ENCODE results near the gene IFNL2. TPM values are rescaled to one million over a fixed set of nuclear protein-coding genes. Genes with fewer than 3 reads are reported as not detected.

Gene IFNL2
- total RNA-seq, 1 donor from 2014 or later, result not detected

DNA sequence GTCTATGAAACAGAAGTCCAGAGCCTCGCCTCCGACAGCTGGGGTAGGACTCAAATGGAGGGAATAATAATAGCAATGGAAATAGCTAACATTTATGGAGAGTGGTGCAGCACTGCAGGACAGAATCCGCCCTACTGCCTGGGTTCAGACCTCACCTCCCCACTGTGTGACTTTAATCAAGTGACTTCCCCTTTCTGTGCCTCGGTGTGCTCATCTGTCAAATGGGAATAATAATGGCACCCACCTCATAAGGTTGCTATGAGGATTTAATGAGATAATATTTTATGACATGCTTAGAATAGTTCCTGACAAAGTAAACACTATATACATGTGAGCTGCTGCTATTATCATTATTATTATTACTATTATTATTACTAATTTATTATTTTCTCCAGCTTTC, 49.3 kb downstream of the IFNL2 start:
- DNase-seq (ENCODE audit: low spot score), result no peak

- DNase-seq (ENCODE audit: low spot score), result no peak
Observed at GRCh38 chr19:39318071-39318470, 49.9 kb downstream of the IFNL2 start.

DNA sequence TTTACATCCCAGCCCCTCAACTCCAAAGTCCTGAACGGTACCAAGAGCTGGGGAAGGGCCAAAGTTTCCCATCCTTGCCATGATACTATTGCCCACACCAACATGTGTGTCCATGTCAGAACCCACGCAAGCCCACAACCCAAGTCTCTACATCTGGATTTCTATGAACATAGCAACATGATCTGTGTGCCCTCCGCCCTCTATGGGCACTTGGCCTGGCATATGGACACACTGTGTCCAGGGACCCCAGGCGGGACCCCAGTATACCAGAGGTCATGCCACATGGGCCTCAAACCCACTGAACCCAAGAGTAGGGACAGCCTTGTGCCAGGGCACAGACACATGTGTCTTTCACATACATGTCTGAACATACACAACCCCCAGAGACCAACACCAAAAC, 50.5 kb downstream of the IFNL2 start:
- no peak for DNase-seq (ENCODE audit: low spot score)

DNA sequence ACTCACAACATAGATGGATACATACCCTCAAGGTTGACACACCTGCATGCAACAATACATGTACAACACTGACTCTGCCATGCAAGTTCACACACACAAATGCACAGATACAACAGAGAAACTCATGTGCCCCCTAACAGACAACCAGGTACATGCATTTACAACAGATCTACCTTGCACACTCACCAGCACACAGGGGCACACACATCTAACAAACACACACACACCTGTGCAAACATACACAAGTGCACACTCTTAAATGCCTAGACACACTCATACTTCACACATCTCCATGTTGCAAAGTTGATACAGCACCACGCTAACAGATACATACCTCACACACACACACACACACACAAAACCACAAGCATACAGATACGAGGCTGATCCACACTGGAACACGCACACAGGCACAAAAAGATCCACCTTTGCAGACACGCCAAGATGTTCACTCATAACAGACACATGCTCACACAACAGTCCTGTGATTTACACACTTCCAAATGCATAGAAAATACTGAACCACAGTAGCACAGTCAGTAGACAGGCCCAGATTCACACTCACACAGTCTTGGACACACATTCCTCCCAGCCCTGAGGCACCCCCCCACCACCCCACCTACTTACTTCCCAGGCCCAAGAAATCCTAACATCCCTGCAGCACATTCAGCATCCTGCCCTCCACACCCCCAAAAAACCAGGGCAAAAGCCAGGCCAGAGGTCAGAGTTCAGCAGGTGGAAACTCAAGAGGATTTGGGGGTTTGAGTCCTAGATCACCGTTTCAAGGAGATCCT, 51.1 kb downstream of the IFNL2 start:
- DNase-seq (ENCODE audit: low spot score), result no peak

Other genes with a start within 250 kb of the IFNL2 start
- gene FBXO27, start 235.8 kb upstream of the IFNL2 start, total RNA-seq, result 28.1 TPM
- 7.3 TPM for gene ACP7, start 184.0 kb upstream of the IFNL2 start, total RNA-seq
- 89.3 TPM for gene PAK4, start 142.6 kb upstream of the IFNL2 start, total RNA-seq
- gene NCCRP1, start 71.4 kb upstream of the IFNL2 start, total RNA-seq, result 0.17 TPM
- 1.1 TPM for gene SYCN, start 64.1 kb upstream of the IFNL2 start, total RNA-seq
- not detected for gene IFNL3, start 23.4 kb upstream of the IFNL2 start, total RNA-seq
- gene IFNL4, start 19.5 kb upstream of the IFNL2 start, total RNA-seq, result not detected
- not detected for gene IFNL1, start 28.0 kb downstream of the IFNL2 start, total RNA-seq
- gene LRFN1, start 52.5 kb downstream of the IFNL2 start, total RNA-seq, result 1.6 TPM
- gene GMFG, start 67.6 kb downstream of the IFNL2 start, total RNA-seq, result 29.0 TPM
- 106 TPM for gene SAMD4B, start 74.0 kb downstream of the IFNL2 start, total RNA-seq
- 50.5 TPM for gene PAF1, start 122.7 kb downstream of the IFNL2 start, total RNA-seq
- gene MED29, start 123.0 kb downstream of the IFNL2 start, total RNA-seq, result 46.0 TPM
- gene ZFP36, start 138.5 kb downstream of the IFNL2 start, total RNA-seq, result 180 TPM
- 41.8 TPM for gene PLEKHG2, start 144.3 kb downstream of the IFNL2 start, total RNA-seq
- gene RPS16, start 167.6 kb downstream of the IFNL2 start, total RNA-seq, result 1,378 TPM
- 157 TPM for gene SUPT5H, start 177.2 kb downstream of the IFNL2 start, total RNA-seq
- gene TIMM50, start 212.4 kb downstream of the IFNL2 start, total RNA-seq, result 53.3 TPM
- not detected for gene DLL3, start 230.6 kb downstream of the IFNL2 start, total RNA-seq
- not detected for gene SELENOV, start 246.7 kb downstream of the IFNL2 start, total RNA-seq

Measured in mucosa of gallbladder (tissue), 1 donor.